Coronary artery (tissue), 2 donors: ENCODE measurements around the gene CD300LF.

ENCODE experiments used
- DNase-seq: peaks from one replicate; pipeline ENCODE4 v3.0.0-alpha.2; 2017; ENCODE audit warnings: low spot score
- H3K27ac ChIP-seq, 2 donors: fragments of 200-600 bp; sonication (generic); one replicate each; pipeline ENCODE4 v1.5.1; 2016 to 2019
- H3K4me3 ChIP-seq: fragments of 200-600 bp; sonication (generic); 2 replicates; pipeline ENCODE4 v1.5.1; 2016; ENCODE audit warnings: mild to moderate bottlenecking, moderate library complexity
- TF ChIP-seq, protein P1 (sequence below): fragments of 200-600 bp; sonication (generic); IDR thresholded peaks from one replicate; pipeline ENCODE4 v1.5.1; 2019; ENCODE audit warnings: antibody characterized with exemption

Gene CD300LF

DNA sequence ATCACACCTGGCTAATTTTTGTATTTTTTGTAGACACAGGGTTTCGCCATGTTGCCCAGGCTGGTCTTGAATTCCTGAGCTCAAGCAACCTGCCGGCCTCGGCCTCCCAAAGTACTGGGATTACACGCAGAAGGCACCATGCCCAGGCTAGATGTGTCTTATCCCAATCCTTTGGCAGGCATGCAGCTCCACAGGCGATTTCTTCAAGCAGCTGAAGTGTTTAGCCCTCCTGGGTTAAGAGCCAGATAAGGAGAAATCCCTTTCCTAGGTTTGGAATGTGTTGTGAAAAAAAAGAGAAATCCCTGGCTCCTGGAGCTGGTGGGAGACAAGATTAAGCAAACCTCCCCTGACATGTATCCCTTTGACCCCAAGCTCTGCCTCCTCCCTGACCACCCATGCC lies 33.7 kb upstream of the CD300LF start:
- TF ChIP-seq, protein P1, sequence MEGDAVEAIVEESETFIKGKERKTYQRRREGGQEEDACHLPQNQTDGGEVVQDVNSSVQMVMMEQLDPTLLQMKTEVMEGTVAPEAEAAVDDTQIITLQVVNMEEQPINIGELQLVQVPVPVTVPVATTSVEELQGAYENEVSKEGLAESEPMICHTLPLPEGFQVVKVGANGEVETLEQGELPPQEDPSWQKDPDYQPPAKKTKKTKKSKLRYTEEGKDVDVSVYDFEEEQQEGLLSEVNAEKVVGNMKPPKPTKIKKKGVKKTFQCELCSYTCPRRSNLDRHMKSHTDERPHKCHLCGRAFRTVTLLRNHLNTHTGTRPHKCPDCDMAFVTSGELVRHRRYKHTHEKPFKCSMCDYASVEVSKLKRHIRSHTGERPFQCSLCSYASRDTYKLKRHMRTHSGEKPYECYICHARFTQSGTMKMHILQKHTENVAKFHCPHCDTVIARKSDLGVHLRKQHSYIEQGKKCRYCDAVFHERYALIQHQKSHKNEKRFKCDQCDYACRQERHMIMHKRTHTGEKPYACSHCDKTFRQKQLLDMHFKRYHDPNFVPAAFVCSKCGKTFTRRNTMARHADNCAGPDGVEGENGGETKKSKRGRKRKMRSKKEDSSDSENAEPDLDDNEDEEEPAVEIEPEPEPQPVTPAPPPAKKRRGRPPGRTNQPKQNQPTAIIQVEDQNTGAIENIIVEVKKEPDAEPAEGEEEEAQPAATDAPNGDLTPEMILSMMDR, result no peak
- Histone ChIP-seq H3K27ac (peak overlapping the region in 1 of 2 donors; percentile 26), H3K4me3 (no peak overlapping the region)
- no peak for DNase-seq

DNA sequence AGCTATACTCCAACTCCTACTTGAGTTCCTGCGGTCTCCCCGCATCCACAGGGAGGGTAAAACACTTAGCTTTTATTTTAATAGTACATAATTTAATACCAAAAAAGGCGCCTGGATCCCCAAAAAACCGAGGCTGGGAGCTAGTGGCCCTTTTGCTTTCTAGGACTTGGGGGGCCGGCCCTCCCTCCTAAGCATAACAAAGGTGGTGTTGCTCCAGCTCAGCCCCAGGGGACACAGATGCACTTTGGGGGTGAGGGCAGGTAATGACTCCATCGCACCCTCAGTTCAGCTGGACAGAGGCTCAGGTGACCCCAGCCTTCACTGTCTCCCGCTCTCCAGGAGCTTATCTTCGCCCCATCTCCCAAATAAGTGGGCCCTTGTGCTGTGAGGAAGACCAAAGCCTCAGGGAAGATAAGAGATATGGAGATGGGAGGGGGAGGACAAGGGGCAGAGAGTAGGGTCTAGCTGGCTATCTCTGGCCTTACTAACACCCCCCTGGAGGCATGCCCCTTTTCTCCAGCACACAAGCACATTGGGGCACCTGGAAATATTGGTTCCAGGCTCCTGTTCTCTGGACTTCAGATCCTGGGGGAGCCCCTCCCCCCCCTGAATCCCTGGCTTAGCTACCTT lies 32.9 kb upstream of the CD300LF start:
- Histone ChIP-seq H3K4me3 (no peak overlapping the region), H3K27ac (no peak overlapping the region)
- TF ChIP-seq, protein P1, result no peak
- no peak for DNase-seq

DNA sequence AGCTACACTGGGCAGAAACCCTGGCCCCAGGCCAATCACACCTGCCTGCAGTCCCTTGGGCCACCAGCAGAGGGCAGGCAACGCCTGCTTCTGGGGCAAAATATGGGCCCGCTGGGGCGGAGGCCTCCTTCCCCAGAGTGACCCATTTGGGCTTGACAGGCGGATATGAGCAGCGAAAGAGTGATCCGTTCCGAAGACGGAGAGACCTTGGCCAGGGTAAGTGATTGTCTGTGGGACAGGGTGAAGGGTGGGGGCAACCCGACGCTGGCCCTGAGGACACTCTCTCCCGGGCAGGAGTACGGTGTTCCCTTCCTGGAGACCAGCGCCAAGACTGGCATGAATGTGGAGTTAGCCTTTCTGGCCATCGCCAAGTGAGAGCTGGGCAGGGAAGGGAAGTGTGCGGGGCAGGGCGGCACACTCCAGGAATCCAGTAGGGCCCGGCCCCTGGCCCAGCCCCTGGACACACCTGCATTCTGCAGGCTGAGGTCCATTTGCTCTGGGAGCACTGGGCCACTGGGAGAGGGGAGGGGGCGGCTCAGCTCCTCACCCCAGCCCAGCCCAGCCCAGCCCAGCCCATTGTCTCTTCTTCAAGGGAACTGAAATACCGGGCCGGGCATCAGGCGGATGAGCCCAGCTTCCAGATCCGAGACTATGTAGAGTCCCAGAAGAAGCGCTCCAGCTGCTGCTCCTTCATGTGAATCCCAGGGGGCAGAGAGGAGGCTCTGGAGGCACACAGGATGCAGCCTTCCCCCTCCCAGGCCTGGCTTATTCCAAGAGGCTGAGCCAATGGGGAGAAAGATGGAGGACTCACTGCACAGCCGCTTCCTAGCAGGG lies 32.2 kb upstream of the CD300LF start:
- TF ChIP-seq, protein P1, result peak; percentile 98
- DNase-seq, result peak; percentile 85
- Histone ChIP-seq H3K4me3 (peak overlapping the region; percentile 55), H3K27ac (peak overlapping the region in 1 of 2 donors; percentile 43)

DNA sequence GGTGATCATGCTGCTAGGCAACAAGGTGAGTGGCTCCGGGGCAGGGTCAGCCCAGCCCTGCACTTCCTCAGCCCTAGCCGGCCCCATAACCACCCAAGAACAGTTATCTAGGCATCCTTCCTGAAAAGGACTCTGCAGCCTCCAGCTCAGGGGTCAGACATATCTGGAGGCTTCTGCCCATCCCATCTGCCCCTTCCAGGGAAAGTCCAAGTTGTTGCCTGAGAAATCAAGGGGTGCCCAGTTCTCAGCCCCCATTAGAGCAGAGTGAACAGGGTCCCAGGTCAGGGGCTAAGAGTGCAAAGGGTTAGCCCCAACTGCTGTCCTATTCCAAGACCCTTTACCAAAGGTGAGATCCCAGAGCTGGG lies 31.6 kb upstream of the CD300LF start:
- TF ChIP-seq, protein P1, result no peak
- no peak for DNase-seq
- Histone ChIP-seq H3K4me3 (no peak overlapping the region), H3K27ac (no peak overlapping the region)

DNA sequence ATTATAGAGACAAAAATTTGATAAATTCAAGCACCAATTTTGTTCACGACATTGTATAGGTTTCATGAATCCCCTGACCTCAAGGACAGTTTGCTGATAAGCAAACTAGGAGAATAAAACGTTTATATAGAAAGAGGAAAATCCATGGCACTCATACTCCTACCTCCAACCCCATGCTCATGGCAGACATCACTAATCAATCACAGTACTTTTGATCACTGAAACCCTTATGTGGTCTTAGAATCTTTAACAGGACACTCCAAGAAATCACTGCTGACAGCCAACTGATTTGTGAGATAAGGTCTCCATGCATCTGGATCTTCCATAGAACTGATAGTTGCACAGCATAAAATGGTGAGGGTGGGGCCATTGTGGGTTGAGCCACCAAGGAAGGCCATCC lies 31.0 kb upstream of the CD300LF start:
- Histone ChIP-seq H3K27ac (no peak overlapping the region), H3K4me3 (no peak overlapping the region)
- no peak for DNase-seq
- TF ChIP-seq, protein P1, result no peak

DNA sequence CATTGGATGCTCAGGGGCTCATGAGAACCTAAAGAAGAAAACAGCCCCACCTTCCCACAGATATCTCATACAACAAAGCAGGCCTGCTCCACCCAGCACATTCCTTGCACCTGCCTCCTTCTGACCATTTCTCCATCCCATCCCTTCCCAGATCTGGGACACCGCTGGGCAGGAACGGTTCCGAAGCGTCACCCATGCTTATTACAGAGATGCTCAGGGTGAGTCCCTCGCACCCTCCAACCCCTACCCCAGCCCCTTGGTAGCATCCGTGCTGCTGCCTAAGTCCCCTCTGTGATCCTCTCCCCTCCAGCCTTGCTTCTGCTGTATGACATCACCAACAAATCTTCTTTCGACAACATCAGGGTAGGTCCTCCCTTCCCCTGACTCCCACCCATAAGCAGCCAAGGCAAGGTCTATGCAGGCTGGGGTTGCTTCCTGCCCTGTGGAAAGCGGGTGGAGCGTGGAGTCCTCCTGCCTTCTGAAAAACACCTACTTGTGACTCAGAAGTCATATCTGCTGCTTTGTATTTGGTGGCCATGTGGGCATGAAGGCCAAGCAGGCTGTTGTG lies 30.3 kb upstream of the CD300LF start:
- no peak for DNase-seq
- H3K27ac ChIP-seq, result no peak overlapping the region
- H3K4me3 ChIP-seq, result no peak overlapping the region
- TF ChIP-seq, protein P1, result no peak
